Chondrocyte (in vitro differentiated cells): ENCODE data around the gene PTPN3. TPM values are rescaled to one million over a fixed set of nuclear protein-coding genes. Genes with fewer than 3 reads are reported as not detected.
"Not testable (repeated sequence)": the region's sequence is repeated elsewhere in the genome, so short reads cannot be mapped to it uniquely, and the experiment has no call there.

Source experiments
- DNase-seq: peaks from one replicate; pipeline ENCODE4 v3.0.0; 2021; ENCODE audit warnings: mixed read lengths, low spot score
- H3K27ac Mint-ChIP-seq: one replicate; pipeline ENCODE4 v1.8.0; 2021; ENCODE audit warnings: mild to moderate bottlenecking, moderate library complexity, mixed read lengths; ENCODE audit not compliant: unreplicated experiment
- H3K27me3 Mint-ChIP-seq: 2 replicates; pipeline ENCODE4 v1.8.0; 2021; ENCODE audit warnings: low read depth, mixed read lengths
- H3K36me3 Mint-ChIP-seq: 2 replicates; pipeline ENCODE4 v1.8.0; 2021; ENCODE audit warnings: low read depth, mixed read lengths
- H3K4me1 Mint-ChIP-seq: 2 replicates; pipeline ENCODE4 v1.8.0; 2021; ENCODE audit warnings: low read depth, mild to moderate bottlenecking, mixed read lengths
- H3K4me3 Mint-ChIP-seq: one replicate; pipeline ENCODE4 v1.8.0; 2021; ENCODE audit warnings: mild to moderate bottlenecking, moderate library complexity, mixed read lengths; ENCODE audit not compliant: unreplicated experiment
- H3K9me3 Mint-ChIP-seq: 2 replicates; pipeline ENCODE4 v1.8.0; 2021; ENCODE audit warnings: low read depth, mixed read lengths
- CTCF ChIP-seq: fragments of 200-600 bp; sonication (generic); IDR thresholded peaks from 2 replicates; pipeline ENCODE4 v1.5.0; 2021; ENCODE audit warnings: antibody characterized with exemption, mild to moderate bottlenecking, moderate library complexity
- total RNA-seq: library from RNA; stranded (reverse); gene quantifications from 3 replicates; pipeline ENCODE4 v1.2.1, GENCODE V29; 2021

Gene PTPN3
- total RNA-seq, 1 donor from 2014 or later, result 7.2 TPM

GRCh38 chr9:109510506-109510905 lies 12.4 kb upstream of the PTPN3 start:
- no peak overlapping the region for H3K27ac Mint-ChIP-seq
- H3K36me3 Mint-ChIP-seq, result no peaks in the 10 kb centered on the region
- no peak for DNase-seq
- peaks cover 4% of the 10 kb centered on the region for H3K27me3 Mint-ChIP-seq
- H3K4me1 Mint-ChIP-seq, result peaks cover 18% of the 10 kb centered on the region
- no peak overlapping the region for H3K4me3 Mint-ChIP-seq
- no peaks in the 10 kb centered on the region for H3K9me3 Mint-ChIP-seq
- no peak for TF ChIP-seq CTCF

GRCh38 chr9:109510042-109510441 lies 11.9 kb upstream of the PTPN3 start:
- H3K4me3 Mint-ChIP-seq, H3K36me3 Mint-ChIP-seq, H3K27me3 Mint-ChIP-seq, H3K9me3 Mint-ChIP-seq, H3K27ac Mint-ChIP-seq, DNase-seq: not testable (repeated sequence)
- peaks cover 18% of the 10 kb centered on the region for H3K4me1 Mint-ChIP-seq

GRCh38 chr9:109509611-109510010 lies 11.5 kb upstream of the PTPN3 start:
- no peak for DNase-seq
- H3K9me3 Mint-ChIP-seq, result no peaks in the 10 kb centered on the region
- peaks cover 18% of the 10 kb centered on the region for H3K4me1 Mint-ChIP-seq
- no peak for TF ChIP-seq CTCF
- H3K27ac Mint-ChIP-seq, result no peak overlapping the region
- H3K4me3 Mint-ChIP-seq, result no peak overlapping the region
- H3K27me3 Mint-ChIP-seq, result peaks cover 7% of the 10 kb centered on the region
- no peaks in the 10 kb centered on the region for H3K36me3 Mint-ChIP-seq

GRCh38 chr9:109507421-109507838 lies 9.3 kb upstream of the PTPN3 start:
- no peak for DNase-seq
- no peak for TF ChIP-seq CTCF
- Mint-ChIP-seq H3K4me3 (no peak overlapping the region), H3K27ac (no peak overlapping the region), H3K36me3 (no peaks in the 10 kb centered on the region), H3K4me1 (peaks cover 18% of the 10 kb centered on the region), H3K27me3 (peaks cover 4% of the 10 kb centered on the region), H3K9me3 (no peaks in the 10 kb centered on the region)

- no peak for DNase-seq
- Mint-ChIP-seq H3K4me3 (no peak overlapping the region), H3K27ac (no peak overlapping the region), H3K4me1 (peaks cover 18% of the 10 kb centered on the region), H3K27me3 (peaks cover 9% of the 10 kb centered on the region), H3K36me3 (no peaks in the 10 kb centered on the region), H3K9me3 (no peaks in the 10 kb centered on the region)
- TF ChIP-seq CTCF, result no peak
Measured at GRCh38 chr9:109506097-109506712, 8.1 kb upstream of the PTPN3 start.

GRCh38 chr9:109504689-109505088 lies 6.6 kb upstream of the PTPN3 start:
- H3K4me1 Mint-ChIP-seq, result peaks cover 22% of the 10 kb centered on the region
- no peak for DNase-seq
- H3K9me3 Mint-ChIP-seq, result no peaks in the 10 kb centered on the region
- H3K27me3 Mint-ChIP-seq, result peaks cover 16% of the 10 kb centered on the region
- H3K4me3 Mint-ChIP-seq, result no peak overlapping the region
- TF ChIP-seq CTCF, result no peak
- no peaks in the 10 kb centered on the region for H3K36me3 Mint-ChIP-seq
- H3K27ac Mint-ChIP-seq, result no peak overlapping the region
